ENCODE data around the gene MTSS2.

The MTSS2 gene

DNA sequence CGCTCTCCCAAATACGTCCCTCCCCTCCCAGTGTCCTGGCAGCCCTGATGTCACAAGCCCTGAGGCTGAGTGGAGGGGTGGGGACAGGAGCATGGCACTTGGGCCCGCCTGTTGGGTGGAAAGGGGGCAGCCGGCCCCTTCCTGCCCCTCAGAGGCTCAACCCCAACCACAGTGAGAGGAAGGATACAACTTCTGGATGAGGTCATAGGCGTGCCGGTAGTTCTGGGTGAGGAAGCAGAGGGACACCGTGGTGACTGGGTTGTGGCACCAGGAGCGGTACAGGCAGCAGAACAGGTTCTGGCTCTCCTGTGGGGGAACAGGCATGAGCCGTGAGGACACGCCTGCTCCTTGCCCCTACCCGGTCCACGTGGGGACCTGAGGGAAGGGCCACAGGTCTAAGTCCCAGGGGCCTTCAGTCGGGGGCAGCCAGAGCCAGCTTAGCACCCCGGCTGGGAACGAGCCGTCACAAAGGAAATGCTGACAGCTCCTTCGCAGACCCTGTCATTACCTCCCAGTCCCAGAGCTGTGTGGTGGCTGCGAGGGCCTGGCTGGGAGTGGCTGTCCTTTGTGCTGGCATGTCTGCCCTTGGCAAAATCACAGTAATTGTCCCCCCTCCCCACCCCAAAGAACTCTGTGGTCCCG lies 11.2 kb upstream of the MTSS2 start:
- peak; percentile 97 for DNase-seq (ENCODE audit: low read depth)
- TF ChIP-seq, protein P1, sequence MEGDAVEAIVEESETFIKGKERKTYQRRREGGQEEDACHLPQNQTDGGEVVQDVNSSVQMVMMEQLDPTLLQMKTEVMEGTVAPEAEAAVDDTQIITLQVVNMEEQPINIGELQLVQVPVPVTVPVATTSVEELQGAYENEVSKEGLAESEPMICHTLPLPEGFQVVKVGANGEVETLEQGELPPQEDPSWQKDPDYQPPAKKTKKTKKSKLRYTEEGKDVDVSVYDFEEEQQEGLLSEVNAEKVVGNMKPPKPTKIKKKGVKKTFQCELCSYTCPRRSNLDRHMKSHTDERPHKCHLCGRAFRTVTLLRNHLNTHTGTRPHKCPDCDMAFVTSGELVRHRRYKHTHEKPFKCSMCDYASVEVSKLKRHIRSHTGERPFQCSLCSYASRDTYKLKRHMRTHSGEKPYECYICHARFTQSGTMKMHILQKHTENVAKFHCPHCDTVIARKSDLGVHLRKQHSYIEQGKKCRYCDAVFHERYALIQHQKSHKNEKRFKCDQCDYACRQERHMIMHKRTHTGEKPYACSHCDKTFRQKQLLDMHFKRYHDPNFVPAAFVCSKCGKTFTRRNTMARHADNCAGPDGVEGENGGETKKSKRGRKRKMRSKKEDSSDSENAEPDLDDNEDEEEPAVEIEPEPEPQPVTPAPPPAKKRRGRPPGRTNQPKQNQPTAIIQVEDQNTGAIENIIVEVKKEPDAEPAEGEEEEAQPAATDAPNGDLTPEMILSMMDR (IDR thresholded peaks at IDR 0.05; ENCODE audit: low read depth, low read length), result no peak
- TF ChIP-seq MYC (IDR thresholded peaks at IDR 0.05; ENCODE audit: low read depth, low read length) (peak; percentile 40; the same call in 1 of the 2 replicates), POLR2A (IDR thresholded peaks at IDR 0.05; ENCODE audit: extremely low read depth, insufficient read length) (peak; percentile 32)
- TF ChIP-seq, protein P2, sequence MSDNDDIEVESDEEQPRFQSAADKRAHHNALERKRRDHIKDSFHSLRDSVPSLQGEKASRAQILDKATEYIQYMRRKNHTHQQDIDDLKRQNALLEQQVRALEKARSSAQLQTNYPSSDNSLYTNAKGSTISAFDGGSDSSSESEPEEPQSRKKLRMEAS (IDR thresholded peaks at IDR 0.05; ENCODE audit: low read depth, low read length), result no peak; the same call in 1 of the 2 replicates
- H3K4me3 ChIP-seq (ENCODE audit: low read depth, low read length), result peak overlapping the region; percentile 7

DNA sequence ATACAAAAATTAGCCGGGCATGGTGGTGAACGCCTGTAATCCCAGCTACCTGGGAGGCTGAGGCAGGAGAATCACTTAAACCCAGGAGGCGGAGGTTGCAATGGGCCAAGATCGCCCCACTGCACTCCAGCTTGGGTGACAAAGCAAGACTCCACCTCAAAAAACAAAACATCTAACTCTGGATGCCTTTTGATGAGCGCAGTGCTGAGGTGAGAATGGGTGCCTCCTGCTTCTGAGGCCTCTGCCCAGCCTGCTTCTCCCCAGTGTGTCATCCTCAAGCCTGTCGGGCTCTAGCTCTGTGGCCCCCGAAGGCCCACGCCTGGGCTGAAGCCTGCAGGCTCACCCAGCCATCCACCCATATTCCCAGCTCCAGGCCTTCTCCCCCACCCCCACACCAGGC lies 10.5 kb upstream of the MTSS2 start:
- H3K4me3 ChIP-seq (ENCODE audit: low read depth, low read length), result no peak overlapping the region
- no peak for DNase-seq (ENCODE audit: low read depth)

DNA sequence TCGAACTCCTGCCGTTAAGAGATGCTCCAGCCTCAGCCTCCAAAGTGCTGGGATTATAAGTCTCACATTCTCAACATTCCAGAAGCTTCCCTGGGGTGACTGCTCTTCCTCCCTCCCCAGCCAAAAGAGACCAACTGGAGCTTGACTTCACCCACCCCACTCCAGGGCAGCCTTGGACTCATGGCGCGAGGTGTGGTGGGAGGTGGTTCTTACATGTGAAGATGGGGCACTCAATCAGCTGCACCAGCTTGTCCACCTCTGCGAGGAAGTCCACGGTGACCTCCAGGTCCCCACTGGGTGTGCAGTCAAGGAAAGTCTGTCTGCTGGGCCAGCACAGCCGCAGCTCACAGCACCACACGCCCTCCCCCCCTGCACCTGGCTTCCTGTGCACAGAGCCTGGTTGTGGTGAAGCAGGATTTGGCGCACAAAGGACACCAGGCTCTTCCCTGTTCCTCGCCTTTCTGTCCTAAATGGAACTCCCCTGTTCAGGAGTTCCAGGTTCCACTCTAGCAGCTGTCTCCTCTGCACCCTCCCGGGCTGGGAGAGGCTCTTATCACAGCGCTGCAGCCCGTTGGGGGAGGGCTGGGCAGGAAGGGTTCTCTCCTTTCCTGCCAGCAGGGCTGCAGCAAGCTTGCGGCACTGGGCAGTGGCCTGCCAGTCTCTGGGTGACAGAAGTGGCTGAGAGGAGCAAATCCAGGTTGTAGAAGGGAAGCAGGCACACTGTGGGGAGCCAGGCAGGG lies 9.6 kb upstream of the MTSS2 start:
- DNase-seq (ENCODE audit: low read depth), result peak; percentile 85
- no peak overlapping the region for H3K4me3 ChIP-seq (ENCODE audit: low read depth, low read length)
- TF ChIP-seq MYC (IDR thresholded peaks at IDR 0.05; ENCODE audit: low read depth, low read length), result peak; percentile 63
- TF ChIP-seq, protein P1 (IDR thresholded peaks at IDR 0.05; ENCODE audit: low read depth, low read length), result no peak
- TF ChIP-seq, protein P2 (IDR thresholded peaks at IDR 0.05; ENCODE audit: low read depth, low read length), result 0 out of 2 replicates have a peak, but pooled peaks have one; percentile 46

More for the DNA sequence above, 10.5 kb upstream of the MTSS2 start:
- TF ChIP-seq MYC (IDR thresholded peaks at IDR 0.05; ENCODE audit: low read depth, low read length) (no peak), POLR2A (IDR thresholded peaks at IDR 0.05; ENCODE audit: extremely low read depth, insufficient read length) (no peak)
- TF ChIP-seq, protein P1 (IDR thresholded peaks at IDR 0.05; ENCODE audit: low read depth, low read length), result no peak
- TF ChIP-seq, protein P2 (IDR thresholded peaks at IDR 0.05; ENCODE audit: low read depth, low read length), result no peak

DNA sequence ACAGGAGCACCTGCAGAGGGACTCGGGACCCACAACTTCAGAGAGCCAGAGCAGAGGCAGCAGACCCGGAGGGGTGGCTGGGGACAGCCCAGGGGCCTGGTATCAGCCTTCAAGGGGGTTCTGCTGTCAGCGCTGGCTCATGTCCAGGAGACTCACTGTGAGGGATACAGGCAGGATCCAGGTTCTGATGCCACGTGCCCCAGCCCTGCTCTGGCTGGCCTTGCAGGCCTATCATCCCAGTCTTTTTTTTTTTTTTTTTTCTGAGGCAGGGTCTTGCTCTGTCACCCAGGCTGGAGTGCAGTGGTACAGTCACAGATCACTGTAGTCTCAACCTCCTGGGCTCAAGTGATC lies 9.0 kb upstream of the MTSS2 start:
- no peak for TF ChIP-seq MYC (IDR thresholded peaks at IDR 0.05; ENCODE audit: low read depth, low read length)
- TF ChIP-seq, protein P1 (IDR thresholded peaks at IDR 0.05; ENCODE audit: low read depth, low read length), result no peak
- TF ChIP-seq POLR2A (IDR thresholded peaks at IDR 0.05; ENCODE audit: extremely low read depth, insufficient read length), result no peak
- TF ChIP-seq, protein P2 (IDR thresholded peaks at IDR 0.05; ENCODE audit: low read depth, low read length), result no peak
- no peak for DNase-seq (ENCODE audit: low read depth)
- H3K4me3 ChIP-seq (ENCODE audit: low read depth, low read length), result no peak overlapping the region

DNA sequence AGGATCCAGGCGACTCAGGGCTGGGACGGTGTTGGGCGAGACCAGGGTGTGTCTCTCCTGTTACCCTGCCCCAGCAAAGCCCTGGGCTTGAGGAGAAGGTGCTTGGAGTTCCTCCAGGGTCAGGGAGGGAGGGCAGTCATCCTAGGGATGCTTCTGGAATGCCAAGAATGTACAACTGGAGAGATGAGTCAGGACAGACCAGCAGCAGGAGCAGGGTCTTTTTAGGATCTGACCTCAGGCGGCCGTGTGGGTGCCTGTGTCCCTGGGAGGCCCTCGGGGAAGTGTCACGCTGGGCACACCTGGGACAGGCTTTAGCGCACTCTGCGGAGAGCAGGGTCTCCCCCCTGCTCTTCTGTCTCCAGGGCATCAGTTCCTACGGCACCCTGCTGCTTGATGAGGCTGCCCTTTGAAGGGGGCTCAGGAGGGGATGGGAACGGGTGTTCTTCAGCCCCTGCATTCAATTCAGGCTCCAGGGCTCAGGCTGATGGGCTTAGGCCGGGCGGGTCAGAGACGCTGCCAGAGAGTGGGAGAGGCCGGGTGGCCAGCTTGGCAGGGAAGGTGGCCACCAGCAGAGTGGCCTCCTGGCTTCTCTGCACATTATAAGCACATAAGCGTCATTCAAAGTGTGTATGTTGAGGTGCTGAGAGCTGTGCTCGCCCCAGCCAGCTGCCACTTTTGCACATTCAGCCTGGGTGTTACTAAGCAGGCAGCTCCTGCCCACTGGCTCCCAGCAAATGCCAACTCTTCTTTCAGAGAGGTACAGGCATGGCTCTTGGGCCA lies 8.4 kb upstream of the MTSS2 start:
- no peak for DNase-seq (ENCODE audit: low read depth)
- H3K4me3 ChIP-seq (ENCODE audit: low read depth, low read length), result no peak overlapping the region

More for the DNA sequence above, 8.4 kb upstream of the MTSS2 start:
- TF ChIP-seq MYC (IDR thresholded peaks at IDR 0.05; ENCODE audit: low read depth, low read length) (no peak), POLR2A (IDR thresholded peaks at IDR 0.05; ENCODE audit: extremely low read depth, insufficient read length) (no peak)
- TF ChIP-seq, protein P1 (IDR thresholded peaks at IDR 0.05; ENCODE audit: low read depth, low read length), result no peak
- TF ChIP-seq, protein P2 (IDR thresholded peaks at IDR 0.05; ENCODE audit: low read depth, low read length), result no peak
